WTC11 (cell line): ENCODE data around the gene HHIPL1. TPM values are rescaled to one million over a fixed set of nuclear protein-coding genes. Genes with fewer than 3 reads are reported as not detected.

Experiments
- FOXP1 ChIP-seq: sonication (generic); formaldehyde crosslinking; IDR thresholded peaks from 2 replicates; pipeline ENCODE4 v1.8.0; 2022; ENCODE audit warnings: missing genetic modification reagents, mild to moderate bottlenecking, moderate library complexity, borderline replicate concordance
- NFE2L1 ChIP-seq: sonication (generic); formaldehyde crosslinking; IDR thresholded peaks from 2 replicates; pipeline ENCODE4 v1.8.1; 2023; ENCODE audit warnings: missing genetic modification reagents
- NR1H2 ChIP-seq: sonication (generic); formaldehyde crosslinking; IDR thresholded peaks from 2 replicates; pipeline ENCODE4 v1.9.0; 2021; ENCODE audit warnings: mild to moderate bottlenecking, moderate library complexity, missing genetic modification reagents
- RORB ChIP-seq: fragments of 250-450 bp; sonication (Bioruptor Pico); IDR thresholded peaks from 2 replicates; pipeline ENCODE4 v1.9.0; 2021; ENCODE audit warnings: mild to moderate bottlenecking
- ZNF121 ChIP-seq: sonication (generic); formaldehyde crosslinking; IDR thresholded peaks from 2 replicates; pipeline ENCODE4 v1.8.0; 2023; ENCODE audit warnings: missing genetic modification reagents
- ZNF138 ChIP-seq: sonication (generic); formaldehyde crosslinking; conservative IDR thresholded peaks from 2 replicates; pipeline ENCODE4 v1.8.1; 2022; ENCODE audit warnings: mild to moderate bottlenecking, moderate library complexity, missing genetic modification reagents
- ZNF219 ChIP-seq: sonication (generic); formaldehyde crosslinking; IDR thresholded peaks from 2 replicates; pipeline ENCODE4 v1.8.0; 2023; ENCODE audit warnings: missing genetic modification reagents, mild to moderate bottlenecking, borderline replicate concordance
- total RNA-seq: library from RNA; stranded (reverse); gene quantifications from 3 replicates; pipeline ENCODE4 v1.2.3, GENCODE V29; 2021
- TF ChIP-seq, protein P1 (sequence below): sonication (generic); formaldehyde crosslinking; IDR thresholded peaks from 2 replicates; pipeline ENCODE4 v1.8.0; 2023; ENCODE audit warnings: missing genetic modification reagents
- TF ChIP-seq, protein P2 (sequence below): sonication (generic); formaldehyde crosslinking; conservative IDR thresholded peaks from 2 replicates; pipeline ENCODE4 v1.8.1; 2022; ENCODE audit warnings: mild to moderate bottlenecking, missing genetic modification reagents
- TF ChIP-seq, protein P3 (sequence below): sonication (generic); formaldehyde crosslinking; conservative IDR thresholded peaks from 2 replicates; pipeline ENCODE4 v1.8.1; 2023; ENCODE audit warnings: mild to moderate bottlenecking, low read depth, missing genetic modification reagents, moderate library complexity
- TF ChIP-seq, protein P4 (sequence below): sonication (generic); formaldehyde crosslinking; IDR thresholded peaks from 2 replicates; pipeline ENCODE4 v1.8.0; 2023; ENCODE audit warnings: mild to moderate bottlenecking, missing genetic modification reagents
- TF ChIP-seq, protein P5 (sequence below): sonication (generic); formaldehyde crosslinking; IDR thresholded peaks from 2 replicates; pipeline ENCODE4 v1.8.1; 2022; ENCODE audit warnings: missing genetic modification reagents, borderline replicate concordance
- TF ChIP-seq, protein P6 (sequence below): fragments of 200-600 bp; IDR thresholded peaks from 2 replicates; pipeline ENCODE4 v1.8.0; 2022; ENCODE audit warnings: antibody characterized with exemption
- TF ChIP-seq, protein P7 (sequence below): sonication (generic); formaldehyde crosslinking; IDR thresholded peaks from 2 replicates; pipeline ENCODE4 v1.8.1; 2023; ENCODE audit warnings: mild to moderate bottlenecking, moderate library complexity, missing genetic modification reagents

Gene HHIPL1
- total RNA-seq, 1 experiment from 2014 or later = 1.5 TPM

DNA sequence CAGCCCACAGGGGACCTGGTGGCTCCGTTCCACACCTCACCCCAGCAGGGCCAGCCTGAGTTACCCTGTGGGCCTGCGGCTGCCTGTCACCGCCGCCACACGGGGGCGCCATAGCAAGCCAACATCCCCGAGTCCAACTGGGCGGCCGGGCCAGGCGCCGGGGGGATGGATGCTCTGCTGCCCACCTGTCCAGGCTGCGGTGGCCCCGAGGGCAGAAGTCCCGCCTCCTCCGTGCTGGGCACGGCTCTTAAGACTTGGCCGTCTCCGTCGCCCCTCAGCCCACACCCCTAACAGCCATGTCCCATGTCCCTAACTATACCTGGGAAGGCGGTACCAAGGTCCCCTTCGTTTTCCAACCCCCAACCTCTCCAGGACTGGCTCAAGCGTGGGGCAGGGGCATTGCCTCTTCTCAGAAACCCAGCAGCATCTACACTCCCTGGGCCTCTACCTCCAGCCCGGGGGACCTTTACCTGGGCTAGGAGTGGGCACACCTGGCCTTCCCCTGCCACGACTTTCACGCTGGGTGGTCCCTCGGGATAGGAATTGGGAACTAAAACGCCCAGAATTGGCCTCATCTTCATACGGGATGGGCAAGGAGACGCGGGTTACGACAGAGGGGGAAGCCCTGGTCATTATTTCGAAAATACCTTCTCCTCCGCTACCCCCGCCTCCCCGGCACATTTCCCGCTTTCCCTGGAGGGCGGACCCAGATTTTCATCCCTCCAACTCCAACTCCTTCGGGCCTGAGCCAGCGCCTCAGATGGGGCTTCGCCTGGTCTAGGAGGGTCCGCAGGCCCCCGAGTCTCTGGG, 38.1 kb downstream of the HHIPL1 start (continued):
- no peak for TF ChIP-seq NFE2L1 (CRISPR knock-in tag)
- TF ChIP-seq, protein P1, sequence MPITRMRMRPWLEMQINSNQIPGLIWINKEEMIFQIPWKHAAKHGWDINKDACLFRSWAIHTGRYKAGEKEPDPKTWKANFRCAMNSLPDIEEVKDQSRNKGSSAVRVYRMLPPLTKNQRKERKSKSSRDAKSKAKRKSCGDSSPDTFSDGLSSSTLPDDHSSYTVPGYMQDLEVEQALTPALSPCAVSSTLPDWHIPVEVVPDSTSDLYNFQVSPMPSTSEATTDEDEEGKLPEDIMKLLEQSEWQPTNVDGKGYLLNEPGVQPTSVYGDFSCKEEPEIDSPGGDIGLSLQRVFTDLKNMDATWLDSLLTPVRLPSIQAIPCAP (CRISPR knock-in tag) = no peak
- TF ChIP-seq, protein P2, sequence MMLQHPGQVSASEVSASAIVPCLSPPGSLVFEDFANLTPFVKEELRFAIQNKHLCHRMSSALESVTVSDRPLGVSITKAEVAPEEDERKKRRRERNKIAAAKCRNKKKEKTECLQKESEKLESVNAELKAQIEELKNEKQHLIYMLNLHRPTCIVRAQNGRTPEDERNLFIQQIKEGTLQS (CRISPR knock-in tag) = no peak
- TF ChIP-seq, protein P3, sequence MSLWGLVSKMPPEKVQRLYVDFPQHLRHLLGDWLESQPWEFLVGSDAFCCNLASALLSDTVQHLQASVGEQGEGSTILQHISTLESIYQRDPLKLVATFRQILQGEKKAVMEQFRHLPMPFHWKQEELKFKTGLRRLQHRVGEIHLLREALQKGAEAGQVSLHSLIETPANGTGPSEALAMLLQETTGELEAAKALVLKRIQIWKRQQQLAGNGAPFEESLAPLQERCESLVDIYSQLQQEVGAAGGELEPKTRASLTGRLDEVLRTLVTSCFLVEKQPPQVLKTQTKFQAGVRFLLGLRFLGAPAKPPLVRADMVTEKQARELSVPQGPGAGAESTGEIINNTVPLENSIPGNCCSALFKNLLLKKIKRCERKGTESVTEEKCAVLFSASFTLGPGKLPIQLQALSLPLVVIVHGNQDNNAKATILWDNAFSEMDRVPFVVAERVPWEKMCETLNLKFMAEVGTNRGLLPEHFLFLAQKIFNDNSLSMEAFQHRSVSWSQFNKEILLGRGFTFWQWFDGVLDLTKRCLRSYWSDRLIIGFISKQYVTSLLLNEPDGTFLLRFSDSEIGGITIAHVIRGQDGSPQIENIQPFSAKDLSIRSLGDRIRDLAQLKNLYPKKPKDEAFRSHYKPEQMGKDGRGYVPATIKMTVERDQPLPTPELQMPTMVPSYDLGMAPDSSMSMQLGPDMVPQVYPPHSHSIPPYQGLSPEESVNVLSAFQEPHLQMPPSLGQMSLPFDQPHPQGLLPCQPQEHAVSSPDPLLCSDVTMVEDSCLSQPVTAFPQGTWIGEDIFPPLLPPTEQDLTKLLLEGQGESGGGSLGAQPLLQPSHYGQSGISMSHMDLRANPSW (CRISPR knock-in tag) = no peak
- TF ChIP-seq, protein P4, sequence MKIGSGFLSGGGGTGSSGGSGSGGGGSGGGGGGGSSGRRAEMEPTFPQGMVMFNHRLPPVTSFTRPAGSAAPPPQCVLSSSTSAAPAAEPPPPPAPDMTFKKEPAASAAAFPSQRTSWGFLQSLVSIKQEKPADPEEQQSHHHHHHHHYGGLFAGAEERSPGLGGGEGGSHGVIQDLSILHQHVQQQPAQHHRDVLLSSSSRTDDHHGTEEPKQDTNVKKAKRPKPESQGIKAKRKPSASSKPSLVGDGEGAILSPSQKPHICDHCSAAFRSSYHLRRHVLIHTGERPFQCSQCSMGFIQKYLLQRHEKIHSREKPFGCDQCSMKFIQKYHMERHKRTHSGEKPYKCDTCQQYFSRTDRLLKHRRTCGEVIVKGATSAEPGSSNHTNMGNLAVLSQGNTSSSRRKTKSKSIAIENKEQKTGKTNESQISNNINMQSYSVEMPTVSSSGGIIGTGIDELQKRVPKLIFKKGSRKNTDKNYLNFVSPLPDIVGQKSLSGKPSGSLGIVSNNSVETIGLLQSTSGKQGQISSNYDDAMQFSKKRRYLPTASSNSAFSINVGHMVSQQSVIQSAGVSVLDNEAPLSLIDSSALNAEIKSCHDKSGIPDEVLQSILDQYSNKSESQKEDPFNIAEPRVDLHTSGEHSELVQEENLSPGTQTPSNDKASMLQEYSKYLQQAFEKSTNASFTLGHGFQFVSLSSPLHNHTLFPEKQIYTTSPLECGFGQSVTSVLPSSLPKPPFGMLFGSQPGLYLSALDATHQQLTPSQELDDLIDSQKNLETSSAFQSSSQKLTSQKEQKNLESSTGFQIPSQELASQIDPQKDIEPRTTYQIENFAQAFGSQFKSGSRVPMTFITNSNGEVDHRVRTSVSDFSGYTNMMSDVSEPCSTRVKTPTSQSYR (CRISPR knock-in tag) = no peak
- no peak for TF ChIP-seq NR1H2 (CRISPR knock-in tag)
- TF ChIP-seq ZNF121 = no peak
- TF ChIP-seq ZNF219 (CRISPR knock-in tag) = no peak
- no peak for TF ChIP-seq ZNF138 (CRISPR knock-in tag)
- TF ChIP-seq, protein P5, sequence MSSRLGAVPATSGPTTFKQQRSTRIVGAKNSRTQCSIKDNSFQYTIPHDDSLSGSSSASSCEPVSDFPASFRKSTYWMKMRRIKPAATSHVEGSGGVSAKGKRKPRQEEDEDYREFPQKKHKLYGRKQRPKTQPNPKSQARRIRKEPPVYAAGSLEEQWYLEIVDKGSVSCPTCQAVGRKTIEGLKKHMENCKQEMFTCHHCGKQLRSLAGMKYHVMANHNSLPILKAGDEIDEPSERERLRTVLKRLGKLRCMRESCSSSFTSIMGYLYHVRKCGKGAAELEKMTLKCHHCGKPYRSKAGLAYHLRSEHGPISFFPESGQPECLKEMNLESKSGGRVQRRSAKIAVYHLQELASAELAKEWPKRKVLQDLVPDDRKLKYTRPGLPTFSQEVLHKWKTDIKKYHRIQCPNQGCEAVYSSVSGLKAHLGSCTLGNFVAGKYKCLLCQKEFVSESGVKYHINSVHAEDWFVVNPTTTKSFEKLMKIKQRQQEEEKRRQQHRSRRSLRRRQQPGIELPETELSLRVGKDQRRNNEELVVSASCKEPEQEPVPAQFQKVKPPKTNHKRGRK (CRISPR knock-in tag) = no peak
- TF ChIP-seq, protein P6, sequence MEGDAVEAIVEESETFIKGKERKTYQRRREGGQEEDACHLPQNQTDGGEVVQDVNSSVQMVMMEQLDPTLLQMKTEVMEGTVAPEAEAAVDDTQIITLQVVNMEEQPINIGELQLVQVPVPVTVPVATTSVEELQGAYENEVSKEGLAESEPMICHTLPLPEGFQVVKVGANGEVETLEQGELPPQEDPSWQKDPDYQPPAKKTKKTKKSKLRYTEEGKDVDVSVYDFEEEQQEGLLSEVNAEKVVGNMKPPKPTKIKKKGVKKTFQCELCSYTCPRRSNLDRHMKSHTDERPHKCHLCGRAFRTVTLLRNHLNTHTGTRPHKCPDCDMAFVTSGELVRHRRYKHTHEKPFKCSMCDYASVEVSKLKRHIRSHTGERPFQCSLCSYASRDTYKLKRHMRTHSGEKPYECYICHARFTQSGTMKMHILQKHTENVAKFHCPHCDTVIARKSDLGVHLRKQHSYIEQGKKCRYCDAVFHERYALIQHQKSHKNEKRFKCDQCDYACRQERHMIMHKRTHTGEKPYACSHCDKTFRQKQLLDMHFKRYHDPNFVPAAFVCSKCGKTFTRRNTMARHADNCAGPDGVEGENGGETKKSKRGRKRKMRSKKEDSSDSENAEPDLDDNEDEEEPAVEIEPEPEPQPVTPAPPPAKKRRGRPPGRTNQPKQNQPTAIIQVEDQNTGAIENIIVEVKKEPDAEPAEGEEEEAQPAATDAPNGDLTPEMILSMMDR = peak; percentile 92
- TF ChIP-seq, protein P7, sequence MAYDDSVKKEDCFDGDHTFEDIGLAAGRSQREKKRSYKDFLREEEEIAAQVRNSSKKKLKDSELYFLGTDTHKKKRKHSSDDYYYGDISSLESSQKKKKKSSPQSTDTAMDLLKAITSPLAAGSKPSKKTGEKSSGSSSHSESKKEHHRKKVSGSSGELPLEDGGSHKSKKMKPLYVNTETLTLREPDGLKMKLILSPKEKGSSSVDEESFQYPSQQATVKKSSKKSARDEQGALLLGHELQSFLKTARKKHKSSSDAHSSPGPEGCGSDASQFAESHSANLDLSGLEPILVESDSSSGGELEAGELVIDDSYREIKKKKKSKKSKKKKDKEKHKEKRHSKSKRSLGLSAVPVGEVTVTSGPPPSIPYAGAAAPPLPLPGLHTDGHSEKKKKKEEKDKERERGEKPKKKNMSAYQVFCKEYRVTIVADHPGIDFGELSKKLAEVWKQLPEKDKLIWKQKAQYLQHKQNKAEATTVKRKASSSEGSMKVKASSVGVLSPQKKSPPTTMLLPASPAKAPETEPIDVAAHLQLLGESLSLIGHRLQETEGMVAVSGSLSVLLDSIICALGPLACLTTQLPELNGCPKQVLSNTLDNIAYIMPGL (CRISPR knock-in tag) = peak; percentile 83
- no peak for TF ChIP-seq FOXP1
- no peak for TF ChIP-seq RORB (CRISPR knock-in tag)
